ENCODE data around the gene ADAMTSL3.
"Not testable (repeated sequence)": the region's sequence is repeated elsewhere in the genome, so short reads cannot be mapped to it uniquely, and the experiment has no call there.

The ADAMTSL3 gene

GRCh38 chr15:84078038-84078437 lies 424.1 kb downstream of the ADAMTSL3 start:
- in situ Hi-C loops (cut with HindIII; ENCODE audit: low sequenced_read_pairs) = not testable (repeated sequence)

GRCh38 chr15:84079325-84079884 lies 425.5 kb downstream of the ADAMTSL3 start:
- in situ Hi-C loops (cut with HindIII; ENCODE audit: low sequenced_read_pairs) = not testable (repeated sequence)

DNA sequence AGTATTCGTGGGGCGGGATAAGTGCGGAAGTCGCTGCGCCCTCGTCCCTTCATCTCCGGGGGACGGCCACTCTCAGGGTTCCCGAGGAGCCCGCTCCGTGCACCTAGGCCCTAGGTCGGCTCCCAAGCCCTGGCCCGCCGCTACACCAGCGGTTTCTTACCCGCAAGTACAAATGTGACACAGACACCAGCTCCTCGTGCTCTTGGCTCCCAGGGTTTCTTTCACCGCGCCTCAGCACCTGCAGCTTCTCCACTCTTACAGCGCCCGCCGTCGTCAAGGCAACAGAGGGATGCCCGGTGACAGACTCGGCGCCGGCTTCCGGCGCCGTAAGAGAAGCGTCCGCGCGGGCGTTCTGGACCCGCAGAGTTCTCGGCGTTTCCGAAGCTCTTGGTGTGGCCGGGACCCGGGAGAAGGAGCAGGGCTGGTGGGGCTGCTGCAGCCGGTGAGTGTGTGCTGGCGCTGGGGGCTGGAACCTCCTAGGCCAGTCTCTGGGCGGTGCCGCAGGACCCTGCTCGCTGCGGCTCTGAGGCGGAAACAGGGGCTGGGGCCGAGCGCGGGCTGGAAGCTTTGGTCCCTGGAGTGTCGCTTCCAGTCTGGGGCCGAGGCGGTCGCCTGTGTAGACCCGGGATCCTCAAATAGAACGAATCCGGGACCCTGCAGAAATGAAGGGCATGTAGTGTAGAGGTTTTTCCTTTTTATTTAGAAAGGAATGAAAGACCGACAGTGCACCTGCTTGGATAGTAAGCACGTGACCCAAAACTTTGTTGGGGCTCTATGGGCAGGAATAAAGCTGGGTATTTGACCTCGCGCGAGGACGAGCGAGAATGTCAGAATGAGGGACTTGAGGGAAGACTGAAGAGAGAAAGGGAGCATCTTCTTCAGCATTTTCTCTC lies 426.2 kb downstream of the ADAMTSL3 start:
- in situ Hi-C loops (cut with HindIII; ENCODE audit: low sequenced_read_pairs) = no loop called here

DNA sequence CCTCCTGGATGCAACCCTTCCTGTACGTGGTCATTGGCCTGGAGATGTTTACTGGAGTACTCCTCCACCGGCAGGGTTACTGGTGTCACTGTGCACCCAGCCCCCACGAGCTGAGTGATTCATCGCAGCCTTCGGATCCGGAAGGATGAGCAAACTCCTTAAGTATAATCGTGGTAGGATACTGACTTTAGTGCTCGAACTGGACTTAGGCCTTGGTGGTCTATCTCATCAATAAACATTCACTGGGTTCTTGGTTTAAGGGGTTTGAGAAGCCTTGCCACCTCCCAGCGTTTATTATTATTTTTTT lies 426.8 kb downstream of the ADAMTSL3 start:
- in situ Hi-C loops (cut with HindIII; ENCODE audit: low sequenced_read_pairs) = not testable (repeated sequence)

GRCh38 chr15:84081391-84082168 lies 427.7 kb downstream of the ADAMTSL3 start:
- in situ Hi-C loops (cut with HindIII; ENCODE audit: low sequenced_read_pairs) = no loop called here

GRCh38 chr15:84082739-84083138 lies 428.8 kb downstream of the ADAMTSL3 start:
- in situ Hi-C loops (cut with HindIII; ENCODE audit: low sequenced_read_pairs) = no loop called here

- in situ Hi-C loops (cut with HindIII; ENCODE audit: low sequenced_read_pairs) = not testable (repeated sequence)
Measured at GRCh38 chr15:84086071-84086470, 432.1 kb downstream of the ADAMTSL3 start.
